ENCODE results near the gene RPS26.

GRCh38 chr12:56007564-56008559 lies 33.9 kb upstream of the RPS26 start:
- TF ChIP-seq CTCF (IDR thresholded peaks at IDR 0.05) (no peak), EP300 (IDR thresholded peaks at IDR 0.05) (no peak), POLR2AphosphoS5 (IDR thresholded peaks at IDR 0.05) (no peak), POLR2A (IDR thresholded peaks at IDR 0.05; ENCODE audit: low read depth) (no peak)

Measured in esophagus muscularis mucosa (tissue), 4 donors.